COR-L47 (cell line): ENCODE results near the gene SERINC5.
"Not testable (repeated sequence)": the region's sequence is repeated elsewhere in the genome, so short reads cannot be mapped to it uniquely, and the experiment has no call there.

Experiments used
- DNase-seq: peaks from one replicate; lab custom pipeline; 2025; lab: John Stamatoyannopoulos, UW

The SERINC5 gene

GRCh38 chr5:80198399-80198798 lies 57.4 kb downstream of the SERINC5 start:
- no peak for DNase-seq

GRCh38 chr5:80195837-80196400 lies 59.9 kb downstream of the SERINC5 start:
- DNase-seq, result no peak

GRCh38 chr5:80194468-80194867 lies 61.4 kb downstream of the SERINC5 start:
- no peak for DNase-seq

- DNase-seq, result peak; percentile 84
Measured at GRCh38 chr5:80193401-80193800, 62.4 kb downstream of the SERINC5 start.

GRCh38 chr5:80192507-80193241 lies 63.2 kb downstream of the SERINC5 start:
- DNase-seq, result no peak

GRCh38 chr5:80191991-80192398 lies 63.9 kb downstream of the SERINC5 start:
- no peak for DNase-seq

GRCh38 chr5:80191397-80191796 lies 64.5 kb downstream of the SERINC5 start:
- DNase-seq, result no peak

- no peak for DNase-seq
Measured at GRCh38 chr5:80190960-80191359, 64.9 kb downstream of the SERINC5 start.

- DNase-seq, result no peak
Measured at GRCh38 chr5:80189701-80190100, 66.1 kb downstream of the SERINC5 start.

GRCh38 chr5:80189201-80189600 lies 66.6 kb downstream of the SERINC5 start:
- no peak for DNase-seq

GRCh38 chr5:80187421-80188090 lies 68.3 kb downstream of the SERINC5 start:
- DNase-seq, result no peak

- DNase-seq, result not testable (repeated sequence)
Measured at GRCh38 chr5:80185535-80185934, 70.3 kb downstream of the SERINC5 start.

GRCh38 chr5:80185095-80185494 lies 70.8 kb downstream of the SERINC5 start:
- DNase-seq, result no peak

- DNase-seq, result peak; percentile 86
Measured at GRCh38 chr5:80184235-80185023, 71.4 kb downstream of the SERINC5 start.

GRCh38 chr5:80183728-80184234 lies 72.1 kb downstream of the SERINC5 start:
- not testable (repeated sequence) for DNase-seq

GRCh38 chr5:80182809-80183580 lies 72.9 kb downstream of the SERINC5 start:
- no peak for DNase-seq

GRCh38 chr5:80181618-80182211 lies 74.1 kb downstream of the SERINC5 start:
- no peak for DNase-seq

GRCh38 chr5:80177236-80177635 lies 78.6 kb downstream of the SERINC5 start:
- DNase-seq, result no peak

- DNase-seq, result no peak
Measured at GRCh38 chr5:80175337-80175736, 80.5 kb downstream of the SERINC5 start.

GRCh38 chr5:80174790-80175189 lies 81.1 kb downstream of the SERINC5 start:
- DNase-seq, result no peak

GRCh38 chr5:80172067-80172695 lies 83.7 kb downstream of the SERINC5 start:
- DNase-seq, result no peak
